ENCODE measurements around the gene COX20.

DNA sequence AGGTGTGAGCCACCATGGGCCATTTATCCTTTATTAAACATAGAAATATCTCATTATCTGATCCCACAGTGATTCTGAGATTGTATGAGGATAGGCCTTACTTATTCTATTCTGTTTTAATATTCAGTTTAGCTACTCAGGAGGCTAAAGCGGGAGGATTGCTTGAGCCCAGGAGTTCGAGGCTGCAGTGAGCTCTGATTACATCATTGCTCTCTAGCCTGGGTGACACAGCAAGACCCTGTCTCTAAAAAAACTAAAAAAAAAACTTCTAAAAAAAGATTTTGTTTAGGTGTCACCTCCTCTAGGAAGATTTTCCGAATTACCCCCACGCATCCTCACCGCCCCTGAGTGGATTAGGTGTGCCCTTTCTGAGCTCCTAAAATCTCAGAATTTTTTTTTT, 43.2 kb downstream of the COX20 start:
- TF ChIP-seq POLR2A (IDR thresholded peaks at IDR 0.05) = no peak
- TF ChIP-seq, protein P1, sequence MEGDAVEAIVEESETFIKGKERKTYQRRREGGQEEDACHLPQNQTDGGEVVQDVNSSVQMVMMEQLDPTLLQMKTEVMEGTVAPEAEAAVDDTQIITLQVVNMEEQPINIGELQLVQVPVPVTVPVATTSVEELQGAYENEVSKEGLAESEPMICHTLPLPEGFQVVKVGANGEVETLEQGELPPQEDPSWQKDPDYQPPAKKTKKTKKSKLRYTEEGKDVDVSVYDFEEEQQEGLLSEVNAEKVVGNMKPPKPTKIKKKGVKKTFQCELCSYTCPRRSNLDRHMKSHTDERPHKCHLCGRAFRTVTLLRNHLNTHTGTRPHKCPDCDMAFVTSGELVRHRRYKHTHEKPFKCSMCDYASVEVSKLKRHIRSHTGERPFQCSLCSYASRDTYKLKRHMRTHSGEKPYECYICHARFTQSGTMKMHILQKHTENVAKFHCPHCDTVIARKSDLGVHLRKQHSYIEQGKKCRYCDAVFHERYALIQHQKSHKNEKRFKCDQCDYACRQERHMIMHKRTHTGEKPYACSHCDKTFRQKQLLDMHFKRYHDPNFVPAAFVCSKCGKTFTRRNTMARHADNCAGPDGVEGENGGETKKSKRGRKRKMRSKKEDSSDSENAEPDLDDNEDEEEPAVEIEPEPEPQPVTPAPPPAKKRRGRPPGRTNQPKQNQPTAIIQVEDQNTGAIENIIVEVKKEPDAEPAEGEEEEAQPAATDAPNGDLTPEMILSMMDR (IDR thresholded peaks at IDR 0.05) = no peak

Measured in uterus (tissue), 2 donors.